GM21786 (cell line): Measurements from ENCODE around the gene CORO1C.
"Not testable (repeated sequence)": the region's sequence is repeated elsewhere in the genome, so short reads cannot be mapped to it uniquely, and the experiment has no call there.

ENCODE experiments used
- ATAC-seq: cut with Tn5 transposase; IDR thresholded peaks from one replicate; pipeline ENCODE4 v1.9.1; 2021; ENCODE audit not compliant: unreplicated experiment

The CORO1C gene

DNA sequence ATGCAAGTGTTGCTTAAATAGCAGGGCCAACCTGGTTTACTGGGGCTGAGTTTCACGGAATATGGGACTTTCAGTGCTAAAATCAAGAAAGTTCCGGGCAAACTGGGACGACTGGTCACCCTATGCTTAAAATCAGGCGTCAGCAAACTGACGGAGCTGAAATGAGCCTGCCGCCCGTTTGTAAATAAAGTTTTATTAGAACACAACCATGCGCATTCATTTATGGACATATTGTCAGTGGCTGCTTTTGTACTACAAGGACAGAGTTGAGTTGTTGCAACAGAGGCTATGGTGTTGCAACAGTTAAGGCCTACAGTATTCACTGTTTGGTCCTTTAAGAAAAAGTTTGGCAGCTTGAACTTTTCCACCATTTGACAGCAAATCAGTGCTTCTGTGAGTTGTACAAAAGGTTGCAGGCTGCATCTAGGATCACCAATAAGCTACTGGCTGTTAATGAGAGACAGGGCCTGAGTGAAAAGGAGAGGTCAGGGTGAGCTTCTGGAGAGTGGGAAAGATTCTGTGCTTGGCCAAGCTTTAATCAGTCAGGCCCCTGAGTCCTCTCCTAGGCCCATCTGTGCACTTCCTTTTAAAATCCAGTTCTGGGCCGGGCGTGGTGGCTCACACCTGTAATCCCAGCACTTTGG, 111.0 kb downstream of the CORO1C start:
- ATAC-seq: no peak

DNA sequence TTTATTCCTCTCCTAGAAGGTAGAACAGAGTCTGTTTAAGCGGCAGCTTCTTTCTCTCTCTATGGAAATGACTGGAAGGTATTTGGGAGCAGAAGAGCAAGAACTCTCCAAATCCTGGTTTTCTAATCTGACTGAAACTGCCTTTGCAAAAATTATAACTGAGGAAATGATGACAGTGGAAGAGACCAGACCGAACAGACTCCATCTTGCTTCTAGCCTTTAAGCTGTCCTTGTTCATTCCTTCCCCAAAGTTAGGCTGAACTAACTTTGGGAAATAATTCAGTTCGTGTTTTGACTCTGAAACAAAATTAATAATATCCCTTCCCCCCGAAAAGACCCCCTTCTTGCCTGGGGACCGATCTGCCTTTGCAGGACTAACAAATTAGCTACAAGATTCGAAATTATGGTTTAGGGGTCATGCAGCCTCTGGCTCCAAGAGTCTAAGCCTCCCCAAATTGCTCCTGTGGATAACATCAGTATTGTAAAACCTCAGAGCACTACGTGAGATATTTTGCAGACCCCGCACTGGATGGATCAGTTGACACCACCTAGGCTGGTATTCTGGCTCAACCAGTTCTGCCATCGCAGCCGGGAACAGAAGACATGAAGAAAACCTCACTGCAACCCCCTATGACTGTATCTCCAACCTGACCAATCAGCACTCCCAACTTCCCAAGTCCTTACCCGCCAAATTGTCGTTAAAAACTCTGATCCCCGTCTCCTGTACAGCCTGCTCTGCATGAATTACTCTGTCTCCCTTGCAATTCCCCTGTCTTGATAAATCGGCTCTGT, 111.8 kb downstream of the CORO1C start:
- no peak for ATAC-seq

DNA sequence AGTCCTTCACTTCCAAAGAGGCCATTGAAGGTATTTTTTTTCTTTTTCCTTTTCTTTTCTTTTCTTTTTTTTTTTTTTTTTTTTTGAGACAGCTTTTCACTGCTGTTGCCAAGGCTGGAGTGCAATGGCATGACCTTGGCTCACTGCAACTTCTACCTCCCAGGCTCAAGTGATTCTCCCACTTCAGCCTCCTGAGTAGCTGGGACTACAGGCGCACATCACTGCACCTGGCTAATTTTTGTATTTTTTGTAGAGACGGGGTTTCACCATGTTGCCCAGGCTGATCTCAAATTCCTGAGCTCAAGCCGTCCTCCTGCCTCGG, 112.4 kb downstream of the CORO1C start:
- ATAC-seq: not testable (repeated sequence)

DNA sequence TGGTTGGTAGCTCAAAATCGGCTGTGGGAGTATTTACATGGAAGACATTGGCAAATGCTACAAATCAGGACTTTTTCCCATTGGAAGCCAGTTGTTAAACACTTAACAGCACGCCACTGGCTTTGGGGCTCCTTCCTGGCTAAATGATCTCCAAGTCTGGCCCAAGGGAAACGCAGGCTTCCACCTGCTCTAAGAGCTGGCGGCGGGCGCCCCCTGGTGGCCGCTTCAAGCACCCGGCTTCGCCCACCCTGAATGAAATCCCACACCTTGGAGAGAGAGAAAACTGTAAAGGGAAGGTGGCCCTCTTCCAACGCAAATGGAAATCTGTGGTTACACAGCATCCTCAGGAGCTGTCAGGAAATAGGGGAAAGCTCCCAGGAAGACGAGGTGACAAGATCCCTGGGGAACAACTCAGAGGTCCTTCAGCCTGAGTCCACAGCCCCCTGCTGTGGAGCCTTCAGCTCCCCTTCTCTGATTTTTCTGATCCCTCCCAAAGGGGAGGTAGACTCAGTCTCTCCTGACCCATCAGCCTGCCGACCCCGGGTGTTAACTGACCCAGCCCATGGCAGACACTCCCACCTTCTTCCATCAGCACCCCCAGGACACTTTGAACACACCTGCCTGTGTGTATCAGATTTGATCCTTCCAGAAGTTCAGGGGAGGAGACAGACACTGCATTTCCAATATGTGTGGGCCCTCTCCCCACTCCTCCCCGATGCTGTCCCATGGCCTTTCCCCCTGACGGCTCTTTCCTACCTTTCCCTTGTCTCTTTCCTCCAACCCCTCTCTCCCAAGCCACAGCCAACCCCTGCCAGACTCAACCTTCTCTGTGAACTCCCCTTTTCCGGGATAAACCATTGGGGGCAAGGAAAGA, 113.0 kb downstream of the CORO1C start:
- no peak for ATAC-seq

DNA sequence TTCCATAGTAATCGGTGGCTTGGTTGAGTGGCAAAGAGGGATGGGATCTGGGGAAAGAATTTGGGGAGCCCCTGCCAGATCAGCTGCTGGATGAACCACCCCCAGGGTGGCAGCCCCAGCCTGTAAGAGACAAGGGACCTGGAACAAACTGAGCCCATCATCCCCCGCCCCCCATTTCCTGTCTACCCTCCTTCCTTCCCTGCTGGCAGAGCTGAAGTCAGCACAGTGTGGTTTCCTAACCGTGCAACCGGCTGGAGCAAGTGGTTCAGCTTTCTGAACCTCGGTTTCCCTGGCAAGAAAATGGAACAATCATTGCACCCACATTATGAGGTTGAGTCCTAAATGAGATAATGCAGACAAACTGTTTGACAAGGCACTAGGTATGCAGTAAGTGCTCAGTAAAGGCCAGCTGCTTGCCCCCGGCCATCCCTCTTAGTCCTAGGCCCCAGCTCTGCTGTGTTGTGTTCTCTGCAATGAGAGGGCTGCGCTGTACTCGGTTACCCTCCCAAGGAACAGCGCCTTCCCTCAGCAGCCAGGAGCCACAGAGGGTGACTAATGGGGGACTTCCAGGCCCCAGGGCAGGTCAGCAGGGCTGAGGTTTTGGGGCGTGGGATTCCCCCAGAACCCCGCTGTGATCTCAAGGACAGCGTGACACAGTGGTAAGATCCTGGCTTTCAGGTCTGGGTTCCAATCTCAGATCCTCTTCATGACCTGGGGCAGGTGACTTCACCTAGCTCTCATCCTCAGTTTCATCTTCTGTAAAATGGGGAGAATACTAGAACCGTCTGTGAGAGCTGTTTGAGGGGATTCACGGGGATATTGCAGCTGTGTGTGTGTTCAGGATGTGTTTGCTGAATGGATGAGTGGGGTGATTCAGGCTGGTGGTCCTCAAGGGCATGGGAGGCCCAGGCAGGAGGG, 114.1 kb downstream of the CORO1C start:
- ATAC-seq: peak; percentile 82

DNA sequence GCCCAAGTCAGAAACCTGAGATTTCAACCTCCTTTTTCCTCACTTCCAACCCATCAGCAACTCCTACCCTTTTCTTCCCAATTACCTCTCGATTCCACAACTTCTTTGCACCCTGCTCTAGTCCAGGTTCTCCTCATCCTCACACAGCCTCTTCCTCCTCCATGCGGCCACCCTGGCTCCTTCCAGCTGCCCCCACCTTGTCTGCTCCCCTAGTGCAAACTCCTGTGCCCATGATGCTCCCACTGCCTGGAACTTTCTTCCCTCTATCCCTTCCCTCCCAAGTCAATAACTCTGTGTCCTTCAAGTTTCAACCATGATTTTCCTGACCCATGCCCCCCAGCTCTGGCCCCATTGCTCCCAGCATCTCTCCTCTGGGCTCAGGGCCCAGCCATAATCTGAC, 115.0 kb downstream of the CORO1C start:
- ATAC-seq: no peak

DNA sequence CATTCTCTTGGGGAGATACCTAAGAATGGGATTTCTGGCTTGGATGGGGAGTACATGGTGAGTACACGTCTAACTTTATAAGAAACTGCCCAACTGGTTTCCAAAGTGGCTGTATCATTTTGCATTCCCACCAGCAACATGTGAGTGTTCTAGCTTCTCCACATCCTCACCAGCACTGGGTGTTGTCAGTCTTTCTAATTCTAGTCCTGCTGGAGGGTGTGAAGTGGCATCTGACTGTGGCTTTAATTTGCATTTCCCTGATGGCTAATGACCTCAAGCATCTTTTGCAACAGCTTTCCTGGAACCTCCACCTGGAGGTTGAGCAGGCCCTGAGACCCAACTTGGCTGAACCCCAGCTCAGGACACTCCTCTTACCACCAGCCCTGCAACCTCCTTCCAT, 115.4 kb downstream of the CORO1C start:
- no peak for ATAC-seq

DNA sequence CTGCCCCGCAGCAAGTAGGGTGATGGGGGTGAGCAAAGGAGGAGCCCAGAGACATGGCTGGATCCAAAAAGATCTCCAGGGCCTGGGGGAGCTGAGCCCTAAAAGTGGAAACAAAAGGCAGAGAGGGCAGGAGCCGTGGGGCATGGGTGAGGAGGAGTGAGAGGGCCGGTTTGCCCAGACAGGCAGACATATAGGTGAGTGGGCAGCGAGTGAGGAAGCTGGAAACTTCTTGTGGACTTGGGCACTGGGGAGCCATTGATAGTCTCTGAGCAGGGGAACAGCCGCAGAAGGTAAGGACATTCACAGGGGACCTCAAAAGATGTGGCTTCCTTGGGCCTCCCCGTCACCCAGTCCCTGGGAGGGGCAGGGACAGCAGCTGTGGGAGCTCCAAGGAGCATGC, 116.7 kb downstream of the CORO1C start:
- ATAC-seq: no peak

DNA sequence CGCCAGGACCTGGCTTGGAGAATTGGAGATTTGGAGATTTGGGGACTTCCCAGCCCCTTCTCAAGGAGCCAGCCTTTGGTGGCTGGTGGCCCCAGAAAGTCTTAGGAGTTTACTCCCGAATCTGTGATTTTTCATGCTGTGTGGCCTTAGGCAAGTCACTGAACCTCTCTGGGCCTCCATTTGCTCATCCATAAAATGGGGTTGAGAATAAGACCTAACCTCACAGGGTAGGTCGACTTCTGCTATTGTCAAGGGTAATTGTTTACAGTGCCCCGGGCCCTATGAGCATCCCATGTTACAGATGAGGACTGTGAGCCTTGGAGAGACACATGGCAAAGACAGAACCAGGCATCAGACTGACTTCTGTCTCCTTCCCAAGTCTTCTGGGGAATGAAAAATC, 117.3 kb downstream of the CORO1C start:
- ATAC-seq: no peak

DNA sequence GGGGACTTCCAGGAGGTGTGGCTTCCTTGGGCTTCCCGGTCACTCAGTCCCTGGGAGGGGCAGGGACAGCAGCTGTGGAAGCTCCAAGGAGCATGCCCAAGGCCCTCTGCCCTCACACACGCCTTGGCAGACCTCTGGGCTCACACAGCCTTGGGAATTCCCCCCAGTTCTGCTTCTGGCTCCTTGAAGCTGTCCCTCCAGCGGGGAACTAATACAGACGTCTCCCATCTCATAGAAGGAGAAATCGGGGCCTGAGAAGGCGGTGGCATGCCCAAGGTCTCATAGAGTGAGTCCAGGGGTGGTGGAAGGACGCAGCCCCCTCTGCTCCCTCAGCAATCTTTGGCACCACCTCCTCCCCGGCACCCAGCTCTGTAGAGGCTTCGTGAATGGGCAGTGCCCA, 117.8 kb downstream of the CORO1C start:
- no peak for ATAC-seq

DNA sequence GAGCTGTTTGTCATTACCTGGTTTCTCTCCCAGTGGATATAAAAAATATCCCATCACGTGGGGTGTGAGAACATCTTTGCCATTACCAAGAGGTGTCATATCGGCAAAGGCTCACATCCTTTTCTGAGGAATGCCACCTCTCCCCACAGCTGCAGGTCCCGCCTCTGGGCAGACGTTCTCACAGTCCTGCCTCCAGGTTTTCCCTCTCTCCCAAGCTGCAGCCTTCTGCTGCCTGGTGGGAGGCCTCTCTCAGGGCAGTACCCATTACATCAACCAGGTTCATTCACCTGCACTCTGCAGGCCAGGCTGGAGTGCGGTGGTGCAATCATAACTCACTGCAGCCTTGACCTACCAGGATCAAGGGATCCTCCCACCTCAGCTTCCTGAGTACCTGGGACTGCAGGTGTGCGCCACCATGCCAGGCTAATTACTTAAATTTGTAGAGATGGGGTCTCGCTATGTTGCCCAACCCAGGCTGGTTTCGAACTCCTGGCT, 118.5 kb downstream of the CORO1C start:
- ATAC-seq: no peak

DNA sequence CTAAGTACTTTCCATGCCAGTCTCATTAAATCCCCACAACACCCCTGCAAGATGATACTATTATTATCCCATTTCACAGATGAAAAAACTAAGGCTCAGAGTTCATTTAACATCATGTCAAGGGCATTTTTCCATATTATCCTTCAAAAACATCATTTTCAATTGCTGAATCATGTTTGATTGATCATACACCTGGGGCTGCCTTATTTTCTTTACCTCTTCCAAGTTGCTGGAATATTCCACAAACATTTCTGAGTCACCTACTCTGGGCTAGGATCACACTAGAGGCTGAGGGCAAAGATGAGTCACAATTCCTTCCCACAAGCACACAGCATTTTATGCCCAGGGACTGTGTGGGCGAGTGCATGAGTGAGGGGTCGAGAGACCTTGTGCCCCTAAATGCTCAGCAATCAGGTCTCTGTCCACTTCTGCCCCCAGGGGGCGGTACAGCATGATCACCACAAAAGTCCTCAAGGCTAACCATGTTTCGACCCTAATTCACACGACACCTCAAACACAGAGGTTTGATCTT, 119.4 kb downstream of the CORO1C start:
- no peak for ATAC-seq

DNA sequence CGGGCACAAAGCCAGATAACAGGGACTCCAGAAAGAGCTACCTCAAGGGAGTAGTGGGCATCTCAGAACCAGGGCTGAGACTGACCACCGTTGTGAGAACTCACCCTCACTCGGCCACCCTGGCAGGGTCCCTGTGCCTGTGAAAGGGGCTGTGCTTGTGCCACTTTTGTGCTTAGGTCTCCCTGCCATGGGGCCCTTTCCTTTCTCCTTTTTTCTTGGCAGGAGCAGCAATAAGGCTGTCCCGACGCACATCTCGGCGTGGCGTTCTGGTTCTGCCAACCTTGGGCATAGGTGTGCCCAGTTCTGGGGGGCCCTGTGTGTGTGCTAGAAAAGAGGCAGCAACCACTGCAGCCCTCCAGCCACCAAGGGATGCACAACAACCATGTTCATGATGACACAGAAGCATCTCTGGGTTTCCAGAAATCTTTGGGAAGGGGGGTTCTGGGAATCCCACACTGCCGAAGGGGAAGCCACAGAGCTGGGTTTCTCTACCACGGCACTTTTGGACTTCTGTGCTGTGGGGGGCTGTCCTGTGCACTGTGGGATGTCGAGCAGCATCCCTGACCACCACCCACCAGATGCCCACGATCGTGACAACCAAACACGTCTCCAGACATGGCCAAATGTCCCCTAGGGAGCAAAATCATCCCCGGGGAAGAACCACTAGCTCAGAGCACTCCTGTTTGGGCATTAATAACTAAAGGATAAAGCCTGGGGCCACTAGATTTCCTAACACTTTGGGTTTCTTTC, 120.3 kb downstream of the CORO1C start:
- no peak for ATAC-seq

DNA sequence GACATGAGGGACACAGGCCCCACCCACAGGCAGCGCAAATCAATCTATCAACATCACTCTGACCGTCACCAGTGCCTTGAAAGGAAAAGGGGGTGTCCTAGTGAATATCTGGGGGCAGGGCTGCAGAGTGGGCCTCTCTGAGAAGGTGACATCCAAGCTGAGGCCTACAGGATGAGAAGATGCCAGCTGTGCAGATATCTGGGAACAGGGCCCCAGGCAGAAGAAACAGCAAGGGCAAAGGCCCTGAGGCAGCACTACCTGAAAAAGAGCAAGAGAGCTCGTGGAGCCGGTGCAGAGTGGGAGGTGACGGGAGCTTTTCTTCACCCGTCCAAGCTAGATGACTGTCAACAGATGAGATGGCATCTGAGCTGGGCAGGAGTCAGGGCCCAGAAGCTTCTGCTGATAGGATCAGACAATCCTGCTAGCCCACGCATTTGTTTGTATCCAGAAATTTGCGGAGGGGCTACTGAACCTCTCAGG, 120.9 kb downstream of the CORO1C start:
- no peak for ATAC-seq

DNA sequence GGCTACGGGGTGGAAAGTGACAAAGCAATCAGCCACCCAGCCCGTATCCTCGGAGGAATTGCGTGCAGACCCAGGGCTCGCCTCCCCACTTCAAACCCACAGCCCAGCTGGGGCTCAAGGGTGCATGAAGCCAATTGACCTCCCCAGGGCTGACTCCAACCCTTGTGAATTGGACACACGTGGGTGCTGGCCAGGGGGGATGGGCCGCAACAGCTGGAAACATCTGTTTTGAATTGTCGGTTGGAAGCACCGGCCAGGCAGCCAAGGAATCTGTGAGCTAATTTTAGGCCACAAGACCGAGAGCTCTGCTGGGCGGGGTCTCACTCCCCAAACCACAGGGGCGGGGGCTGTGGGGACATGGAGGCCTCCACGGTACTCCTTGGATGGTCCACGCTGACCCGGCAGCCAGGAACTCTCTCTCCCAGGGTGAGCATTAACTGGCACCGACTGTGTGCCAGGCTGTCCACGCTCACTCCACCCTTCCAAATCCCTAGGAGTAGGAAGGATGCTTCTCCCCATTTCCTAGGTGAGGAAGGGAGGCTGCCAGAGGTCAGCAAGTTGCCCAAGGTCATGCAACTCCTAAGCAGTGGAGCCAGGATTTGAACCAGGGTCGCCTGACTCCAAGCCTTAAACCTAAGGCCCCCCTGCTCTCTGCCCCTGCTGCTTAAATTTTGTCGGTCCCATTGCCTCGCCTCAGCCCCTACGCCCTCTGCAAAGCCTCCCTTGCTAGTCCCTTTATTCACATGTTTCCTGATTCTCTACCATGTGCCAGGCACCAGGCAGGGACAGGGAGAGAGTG, 121.6 kb downstream of the CORO1C start:
- ATAC-seq: no peak

DNA sequence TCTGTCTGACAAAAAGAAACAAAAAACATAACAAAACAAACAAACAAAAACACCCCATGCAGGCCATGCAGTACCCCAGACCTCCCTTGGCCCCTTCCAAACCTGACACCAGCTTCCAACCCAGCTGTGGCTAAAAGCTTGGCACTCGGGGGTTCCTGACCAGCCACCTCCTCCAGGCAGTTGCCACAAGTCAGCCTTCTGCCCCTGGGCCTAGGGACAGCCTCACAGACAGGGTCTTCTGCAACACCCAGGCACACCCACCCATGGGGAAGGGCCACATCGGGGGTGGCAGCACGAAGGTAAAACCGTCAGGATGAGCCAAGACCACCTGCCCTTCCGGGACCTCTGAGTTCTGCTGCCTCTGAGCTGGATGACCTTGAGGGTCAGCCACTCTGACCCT, 122.7 kb downstream of the CORO1C start:
- no peak for ATAC-seq

DNA sequence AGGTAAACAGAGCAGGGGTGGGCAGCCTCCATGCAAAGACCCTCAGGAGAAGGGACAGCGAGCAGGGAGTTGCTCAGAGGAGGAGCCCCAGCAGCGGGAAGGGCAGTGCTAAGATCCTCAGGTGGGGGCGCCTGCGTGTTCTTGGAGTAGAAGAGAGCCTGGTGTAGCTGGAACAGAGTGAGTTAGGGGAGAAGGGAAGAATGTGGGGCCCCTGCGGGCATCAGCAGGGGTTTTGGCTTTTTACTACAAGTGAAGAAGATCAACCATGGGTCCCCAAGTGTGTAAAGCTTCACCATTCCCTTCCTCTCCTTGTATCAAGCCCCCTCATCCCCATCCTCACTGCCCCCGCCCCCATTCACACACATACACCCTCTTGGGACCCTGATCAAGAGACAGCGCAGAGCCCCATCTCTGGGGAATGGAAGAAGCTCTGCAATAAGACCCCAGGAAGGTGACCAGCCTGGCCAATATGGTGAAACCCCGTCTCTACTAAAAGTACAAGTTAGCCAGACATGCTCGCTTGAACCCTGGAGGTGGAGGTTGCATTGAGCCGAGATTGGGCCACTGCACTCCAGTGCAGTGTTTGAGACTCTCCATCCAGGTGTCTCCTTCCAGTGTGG, 123.2 kb downstream of the CORO1C start:
- no peak for ATAC-seq

DNA sequence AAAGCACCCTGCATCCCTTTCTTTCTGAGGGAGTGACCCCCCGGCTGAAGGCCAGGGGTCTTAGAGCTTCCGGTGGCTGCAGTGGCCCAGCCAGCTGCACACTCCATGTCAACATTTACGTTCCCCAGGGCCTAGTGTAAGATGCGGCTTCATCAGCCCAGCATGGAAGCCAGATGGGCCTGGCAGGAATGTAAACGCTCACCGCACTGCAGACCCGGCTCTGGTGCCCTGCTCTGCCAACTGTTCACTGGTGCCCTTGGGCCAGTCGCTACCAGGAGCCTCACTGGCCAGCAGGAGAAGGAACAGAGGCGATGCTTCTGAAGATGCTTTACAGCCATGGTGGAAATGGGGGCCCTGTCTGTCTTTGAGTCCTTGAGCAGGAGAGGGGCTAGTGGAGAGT, 124.8 kb downstream of the CORO1C start:
- no peak for ATAC-seq
